Measurements from ENCODE around the gene IGSF5. TPM values are rescaled to one million over a fixed set of nuclear protein-coding genes. Genes with fewer than 3 reads are reported as not detected.

Gene IGSF5
- total RNA-seq, 3 donors from 2014 or later = 0.32 to 0.98 (median 0.73) TPM

DNA sequence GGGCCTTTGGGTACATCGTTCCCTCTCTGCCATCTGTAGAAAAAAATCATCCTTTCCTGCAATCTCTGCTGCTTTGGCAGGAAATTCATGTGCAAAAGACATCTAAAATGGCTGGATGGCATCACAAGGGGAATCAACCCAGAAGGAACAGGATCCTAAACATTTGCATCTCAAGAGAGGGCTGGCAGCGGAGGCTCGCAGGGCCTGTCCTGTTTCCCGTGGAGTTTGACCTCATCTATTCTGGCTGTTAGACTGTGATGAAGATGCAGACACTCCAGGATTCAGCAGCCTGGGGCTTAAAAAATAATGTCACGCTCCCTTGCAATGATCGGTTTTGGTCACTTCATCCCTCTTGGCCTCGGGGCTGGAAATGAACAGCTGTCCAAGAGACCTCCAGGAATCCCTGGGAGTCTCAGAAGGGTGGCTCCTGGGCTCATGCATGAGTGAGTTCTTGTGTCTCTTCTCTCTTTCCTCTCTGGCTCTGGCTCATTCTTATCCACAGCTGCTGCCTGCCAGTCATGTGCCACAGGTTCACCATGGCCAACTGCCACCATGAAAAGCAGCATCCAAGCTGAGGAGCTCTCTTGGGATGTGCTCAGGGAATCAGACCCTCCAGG, 106.1 kb downstream of the IGSF5 start:
- intact Hi-C loops (cut with DNase I; ENCODE audit: low total_unique reads) = no loop called here
- no peak for DNase-seq (ENCODE audit: low spot score in 2 of 2)
- Histone ChIP-seq H3K4me3 (no peak overlapping the region), H3K4me1 (no peaks in the 10 kb centered on the region), H3K27me3 (no peaks in the 10 kb centered on the region), H3K36me3 (no peaks in the 10 kb centered on the region), H3K27ac (no peak overlapping the region), H3K9me3 (no peaks in the 10 kb centered on the region)
- TF ChIP-seq CTCF (IDR thresholded peaks at IDR 0.05) (no peak), POLR2AphosphoS5 (IDR thresholded peaks at IDR 0.05) (no peak), POLR2A (IDR thresholded peaks at IDR 0.05) (no peak)

Other genes with a start within 250 kb of the IGSF5 start
- gene B3GALT5, start 132.2 kb upstream of the IGSF5 start, total RNA-seq = 1 to 10 TPM in 2 of 3 donors, not detected in 1; 2.3 to 2.9 TPM
- gene PCP4, start 122.3 kb downstream of the IGSF5 start, total RNA-seq = 1 to 10 TPM in 2 of 3 donors, not detected in 1; 2.3 TPM